Astrocyte of the spinal cord (primary cell): Measurements from ENCODE around the gene KRTAP6-2.

Experiments used
- DNase-seq: peaks from one replicate; pipeline ENCODE4 v3.0.0; 2011; ENCODE audit warnings: low read depth, low spot score
- H3K4me3 ChIP-seq: 2 replicates; pipeline ENCODE4 v1.5.1; 2011; ENCODE audit warnings: low read depth, mild to moderate bottlenecking, low read length, moderate library complexity
- CTCF ChIP-seq: IDR thresholded peaks from 2 replicates; pipeline ENCODE4 v1.5.1; 2012; ENCODE audit warnings: low read depth, mild to moderate bottlenecking, low read length, inconsistent platforms
- in situ Hi-C: cut with HindIII; loops from 2 replicates; pipeline ENCODE4 v1.10.0; 2017; ENCODE audit warnings: low sequenced_read_pairs

The KRTAP6-2 gene

GRCh38 chr21:30628109-30628508, 29.4 kb upstream of the KRTAP6-2 start:
- in situ Hi-C loops, result no loop called here
- no peak for DNase-seq
- no peak overlapping the region for H3K4me3 ChIP-seq
- TF ChIP-seq CTCF, result no peak

GRCh38 chr21:30625449-30626165, 26.9 kb upstream of the KRTAP6-2 start:
- no peak overlapping the region for H3K4me3 ChIP-seq
- DNase-seq, result no peak
- in situ Hi-C loops, result no loop called here
- no peak for TF ChIP-seq CTCF

DNA sequence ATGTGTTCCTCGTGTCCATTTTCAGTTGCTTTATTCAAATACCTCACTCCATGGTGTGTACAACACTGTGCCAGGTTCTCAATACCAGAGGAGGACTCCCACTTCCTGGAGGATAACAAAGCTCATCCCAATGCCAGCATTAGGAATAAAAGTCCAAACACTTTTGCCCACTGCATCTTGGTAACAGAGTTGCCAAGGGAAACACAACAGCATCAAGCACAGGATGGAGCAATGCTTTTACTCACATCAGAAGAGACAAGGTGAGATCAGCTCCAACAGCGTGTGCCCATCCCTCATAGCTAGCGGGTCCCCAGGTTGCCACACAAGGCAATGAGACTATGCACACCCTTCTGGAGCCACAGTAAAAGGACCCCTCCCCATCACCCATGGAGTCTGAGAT, 24.7 kb upstream of the KRTAP6-2 start:
- TF ChIP-seq CTCF, result no peak
- no peak for DNase-seq
- no peak overlapping the region for H3K4me3 ChIP-seq
- in situ Hi-C loops, result no loop called here

- no peak for TF ChIP-seq CTCF
- no peak for DNase-seq
- in situ Hi-C loops, result no loop called here
- no peak within 1 kb of the TSS for H3K4me3 ChIP-seq
These were observed 21.8 kb upstream of the KRTAP6-2 start, which contains the start of gene KRTAP20-4 for GRCh38 chr21:30620522-30620921. TSS of gene KRTAP20-4 (plus strand) at chr21:30620627.

GRCh38 chr21:30620080-30620479, 21.4 kb upstream of the KRTAP6-2 start:
- in situ Hi-C loops, result no loop called here
- no peak overlapping the region for H3K4me3 ChIP-seq
- no peak for TF ChIP-seq CTCF
- no peak for DNase-seq

DNA sequence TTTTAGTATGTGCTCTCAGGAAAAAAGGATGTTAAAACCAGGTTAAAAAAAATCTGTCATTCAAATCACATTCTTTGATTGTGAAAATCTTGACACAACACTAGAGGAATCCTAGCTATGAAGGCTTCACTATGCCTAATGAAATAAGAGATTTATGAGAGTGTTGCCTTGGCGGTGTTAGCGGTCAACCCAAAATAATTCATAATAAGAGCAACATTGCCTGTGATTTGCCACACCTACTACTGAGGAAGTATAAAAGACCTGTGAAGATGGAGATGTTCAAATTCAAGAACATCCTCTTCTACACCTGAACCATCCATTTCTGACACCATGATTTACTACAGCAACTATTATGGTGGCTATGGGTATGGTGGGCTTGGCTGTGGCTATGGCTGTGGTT, 17.4 kb upstream of the KRTAP6-2 start, which contains the start of gene KRTAP20-1:
TSS of gene KRTAP20-1 (plus strand) at position 301 of the 400 bp plus-strand sequence. CDS start at position 331, 30 bp downstream.
- no peak for DNase-seq
- in situ Hi-C loops, result no loop called here
- TF ChIP-seq CTCF, result no peak
- no peak within 1 kb of the TSS for H3K4me3 ChIP-seq
